NCI-H1092 (cell line): ENCODE measurements around the gene LRRC59.

Experiments used
- DNase-seq: peaks from one replicate; lab custom pipeline; 2025; lab: John Stamatoyannopoulos, UW

The LRRC59 gene

DNA sequence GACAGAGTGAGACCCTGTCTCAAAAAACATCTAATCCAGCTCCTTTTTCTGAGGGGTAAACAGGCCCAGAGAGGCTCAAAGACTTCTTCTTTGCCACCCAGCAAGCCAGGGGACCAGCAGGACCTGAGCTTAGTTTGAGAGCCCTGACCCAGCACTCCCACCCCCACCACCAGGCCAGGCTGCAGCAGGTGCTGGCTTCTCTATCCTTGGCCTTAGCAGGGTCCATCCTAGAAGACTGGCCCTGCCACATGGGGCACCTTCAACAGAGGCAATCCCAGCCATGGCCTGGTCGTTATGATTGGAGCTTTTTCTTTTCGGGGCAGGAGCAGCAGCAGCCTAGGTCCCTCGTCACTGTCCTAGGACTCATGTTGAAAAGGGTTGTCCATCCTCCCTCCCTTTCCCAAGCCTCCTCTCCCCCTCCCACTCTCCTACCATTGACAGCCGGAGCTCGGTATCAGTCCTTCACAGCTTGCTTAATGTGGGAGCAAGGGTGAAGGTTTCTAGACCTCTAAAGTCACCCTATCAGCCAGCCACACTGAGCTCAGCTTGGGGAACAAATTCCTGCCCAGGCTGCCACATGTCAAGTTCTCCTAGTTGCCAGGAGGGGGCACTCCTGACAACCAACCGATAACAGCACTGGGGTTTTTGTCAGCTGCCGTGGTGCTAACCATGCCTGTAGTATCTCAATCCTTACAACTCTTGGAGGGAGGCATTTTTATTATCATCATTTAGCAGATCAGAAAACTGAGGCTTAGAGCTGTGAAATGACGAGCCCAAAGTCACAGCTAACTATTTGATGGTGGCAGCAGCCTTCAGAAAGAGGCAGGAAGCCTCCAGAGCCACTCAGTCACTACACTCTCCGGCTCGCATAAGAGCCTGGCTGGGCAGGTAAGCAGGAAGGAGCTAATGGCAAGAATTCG lies 35.5 kb downstream of the LRRC59 start:
- DNase-seq, result no peak

GRCh38 chr17:50360486-50361115 lies 36.7 kb downstream of the LRRC59 start:
- DNase-seq, result no peak

DNA sequence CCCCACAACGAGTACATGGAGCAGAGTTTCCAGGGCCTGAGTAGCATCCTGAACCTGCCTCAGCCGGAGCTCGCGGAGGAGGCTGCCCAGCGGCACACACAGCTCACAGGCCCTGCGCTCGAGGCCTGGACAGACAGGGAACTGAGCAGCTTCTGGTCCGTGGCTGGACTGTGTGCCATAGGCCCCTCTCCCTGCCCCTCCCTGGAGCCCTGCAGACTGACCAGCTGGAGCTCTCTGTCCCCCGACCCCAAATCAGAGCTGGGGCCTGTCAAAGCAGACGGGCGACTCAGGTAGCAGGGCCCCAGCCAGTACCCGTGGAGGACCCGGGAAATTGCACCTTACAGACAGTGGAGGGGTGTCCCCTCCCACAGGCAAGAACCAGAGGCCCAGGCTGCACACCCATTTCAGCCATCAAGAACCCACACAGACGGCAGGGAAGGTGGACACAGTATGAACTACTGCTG lies 37.3 kb downstream of the LRRC59 start:
- no peak for DNase-seq

DNA sequence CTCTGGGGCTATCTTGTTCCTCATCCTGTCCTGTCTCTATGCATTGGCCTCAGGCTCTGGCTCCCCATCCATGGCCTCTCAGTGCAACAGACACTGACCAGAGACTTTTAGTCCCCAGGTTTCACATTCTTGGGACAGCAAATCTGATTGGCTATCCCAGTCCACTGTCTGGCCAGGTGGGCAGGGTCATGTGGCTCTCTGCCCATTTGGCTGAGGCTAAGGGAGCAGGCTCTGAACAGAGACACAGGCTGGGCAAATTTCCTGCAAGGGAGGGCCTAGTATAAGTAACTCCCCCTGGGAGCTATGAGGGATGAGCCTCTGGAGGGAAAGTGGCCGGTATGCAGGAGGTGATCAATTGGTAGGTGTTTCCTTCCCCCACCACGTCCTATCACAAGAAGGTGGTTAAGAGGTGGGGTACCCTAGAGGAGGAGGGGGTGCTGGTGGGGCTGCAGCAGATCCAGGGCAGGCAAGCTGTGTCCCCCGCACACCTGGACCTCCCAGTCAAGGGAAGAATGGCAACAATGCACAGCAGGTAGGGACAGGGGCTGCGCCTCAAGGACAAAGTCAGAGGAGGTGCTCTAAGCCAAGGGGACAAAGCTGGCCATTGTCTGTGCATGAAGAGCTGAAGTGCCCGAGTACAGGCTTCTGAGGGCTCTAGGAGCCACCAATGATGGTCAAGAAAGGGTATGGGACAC lies 38.2 kb downstream of the LRRC59 start:
- no peak for DNase-seq

GRCh38 chr17:50358177-50358576 lies 39.1 kb downstream of the LRRC59 start:
- DNase-seq, result no peak

- DNase-seq, result no peak
Measured at GRCh38 chr17:50356892-50357510, 40.3 kb downstream of the LRRC59 start.

DNA sequence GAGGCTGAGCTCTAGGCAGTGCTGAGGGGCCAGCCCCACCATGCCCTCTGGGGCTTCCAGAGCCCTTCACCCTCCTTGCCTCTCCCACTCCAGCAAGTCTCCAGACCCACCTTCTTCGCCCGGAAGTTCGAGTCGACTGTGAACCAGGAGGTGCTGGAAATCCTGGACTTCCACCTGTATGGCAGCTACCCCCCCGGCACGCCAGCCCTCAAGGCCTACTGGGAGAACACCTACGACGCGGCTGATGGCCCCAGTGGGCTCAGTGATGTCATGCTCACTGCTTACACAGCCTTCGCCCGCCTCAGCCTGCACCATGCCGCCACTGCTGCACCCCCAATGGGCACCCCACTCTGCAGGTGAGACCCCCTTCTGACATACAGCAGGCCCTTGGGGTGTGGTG lies 40.9 kb downstream of the LRRC59 start:
- DNase-seq, result no peak

DNA sequence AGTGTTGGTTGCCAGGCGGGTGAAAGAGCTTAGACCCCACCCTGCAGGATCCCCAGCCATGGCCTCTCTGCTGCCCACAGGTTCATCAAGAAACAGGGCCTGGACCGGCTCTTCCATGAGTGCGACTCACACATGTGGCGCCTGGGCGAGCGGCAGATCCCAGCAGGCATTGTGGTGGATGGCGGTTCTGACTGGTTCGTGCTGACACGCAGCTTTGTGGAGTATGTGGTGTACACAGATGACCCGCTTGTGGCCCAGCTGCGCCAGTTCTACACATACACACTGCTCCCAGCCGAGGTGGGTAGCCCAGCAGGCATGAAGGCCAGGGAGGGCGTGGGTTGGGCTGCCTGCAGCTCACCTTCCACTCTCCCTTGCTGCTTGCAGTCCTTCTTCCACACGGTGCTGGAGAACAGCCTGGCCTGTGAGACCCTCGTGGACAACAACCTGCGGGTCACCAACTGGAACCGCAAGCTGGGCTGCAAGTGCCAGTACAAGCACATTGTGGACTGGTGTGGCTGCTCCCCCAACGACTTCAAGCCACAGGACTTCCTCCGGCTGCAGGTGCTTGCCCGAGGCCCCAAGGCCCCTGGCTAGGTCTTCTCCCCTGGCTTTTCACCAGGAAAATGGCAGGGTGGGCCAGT lies 41.5 kb downstream of the LRRC59 start:
- no peak for DNase-seq

DNA sequence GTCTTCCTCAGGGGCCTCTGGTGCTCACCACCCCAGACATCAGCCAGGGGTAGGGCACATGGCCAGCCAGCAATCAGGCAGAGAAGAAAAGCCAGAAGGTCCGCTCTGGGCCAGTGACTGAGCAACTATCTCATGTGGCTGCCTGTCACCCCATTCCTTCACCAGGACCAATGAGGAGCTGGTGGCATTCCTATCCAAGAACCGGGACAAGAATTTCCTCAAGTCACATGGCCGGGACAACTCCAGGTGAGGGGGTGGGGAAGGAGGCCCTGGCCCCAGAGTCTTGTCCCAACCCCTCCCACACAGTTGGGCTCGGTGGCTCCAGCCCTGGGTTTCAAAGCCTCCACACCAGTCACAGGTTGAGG lies 42.0 kb downstream of the LRRC59 start:
- no peak for DNase-seq

DNA sequence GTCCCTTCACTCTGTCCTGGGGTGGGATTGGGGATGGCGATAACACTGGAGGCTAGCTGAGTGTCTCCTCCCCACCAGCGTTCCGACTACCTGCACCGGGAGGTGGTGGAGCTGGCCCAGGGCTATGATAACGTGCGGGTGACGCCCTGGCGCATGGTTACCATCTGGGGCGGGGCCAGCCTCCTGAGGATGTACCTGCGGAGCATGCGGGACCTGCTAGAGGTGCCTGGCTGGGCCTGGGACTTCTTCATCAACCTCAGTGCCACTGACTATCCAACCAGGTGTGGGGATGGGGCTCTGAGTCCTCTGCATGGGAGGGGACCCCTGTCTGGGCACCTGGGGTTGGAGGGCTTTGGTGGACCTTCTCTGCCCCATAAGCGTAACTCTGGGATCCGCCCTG lies 42.5 kb downstream of the LRRC59 start:
- no peak for DNase-seq

DNA sequence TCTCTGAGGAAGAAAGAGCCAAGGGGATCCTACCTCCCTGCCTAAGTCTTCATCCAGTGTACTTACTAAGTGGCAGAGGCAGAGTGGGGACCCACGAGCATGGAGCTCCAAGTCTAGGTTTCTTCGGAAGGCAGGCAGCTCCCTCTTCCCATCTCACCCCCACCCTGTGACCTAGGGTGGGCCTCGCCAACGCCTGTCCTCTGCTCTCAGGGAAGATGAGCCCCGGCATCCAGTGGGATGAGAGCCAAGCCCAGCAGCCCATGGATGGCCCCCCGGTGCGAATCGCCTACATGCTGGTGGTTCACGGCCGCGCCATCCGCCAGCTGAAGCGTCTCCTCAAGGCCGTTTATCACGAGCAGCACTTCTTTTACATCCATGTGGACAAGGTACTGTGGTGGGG lies 43.1 kb downstream of the LRRC59 start:
- DNase-seq, result no peak

- no peak for DNase-seq
Measured at GRCh38 chr17:50353600-50354195, 43.6 kb downstream of the LRRC59 start.

- DNase-seq, result no peak
Measured at GRCh38 chr17:50352693-50353599, 44.4 kb downstream of the LRRC59 start.

GRCh38 chr17:50352072-50352692 lies 45.1 kb downstream of the LRRC59 start:
- DNase-seq, result no peak

GRCh38 chr17:50350733-50351132 lies 46.6 kb downstream of the LRRC59 start:
- no peak for DNase-seq

DNA sequence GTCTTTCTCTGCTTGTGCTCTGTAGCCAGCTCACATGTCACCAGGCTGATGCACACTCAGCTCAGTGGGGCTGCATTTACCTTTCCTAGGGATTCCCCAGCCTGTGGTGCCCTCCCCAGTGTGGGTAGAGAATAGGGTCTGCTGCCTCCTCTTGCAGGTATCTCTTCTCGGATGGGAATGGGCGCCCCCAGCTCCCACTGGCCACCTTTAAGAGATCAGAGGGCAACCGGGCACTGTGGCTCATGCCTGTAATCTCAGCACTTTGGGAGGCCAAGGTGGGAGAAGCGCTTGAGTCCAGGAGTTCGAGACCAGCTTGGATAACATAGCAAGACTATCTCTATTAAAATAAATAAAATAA lies 48.1 kb downstream of the LRRC59 start:
- no peak for DNase-seq

- DNase-seq, result no peak
Measured at GRCh38 chr17:50348522-50349242, 48.6 kb downstream of the LRRC59 start.

- no peak for DNase-seq
Measured at GRCh38 chr17:50347894-50348291, 49.4 kb downstream of the LRRC59 start.

DNA sequence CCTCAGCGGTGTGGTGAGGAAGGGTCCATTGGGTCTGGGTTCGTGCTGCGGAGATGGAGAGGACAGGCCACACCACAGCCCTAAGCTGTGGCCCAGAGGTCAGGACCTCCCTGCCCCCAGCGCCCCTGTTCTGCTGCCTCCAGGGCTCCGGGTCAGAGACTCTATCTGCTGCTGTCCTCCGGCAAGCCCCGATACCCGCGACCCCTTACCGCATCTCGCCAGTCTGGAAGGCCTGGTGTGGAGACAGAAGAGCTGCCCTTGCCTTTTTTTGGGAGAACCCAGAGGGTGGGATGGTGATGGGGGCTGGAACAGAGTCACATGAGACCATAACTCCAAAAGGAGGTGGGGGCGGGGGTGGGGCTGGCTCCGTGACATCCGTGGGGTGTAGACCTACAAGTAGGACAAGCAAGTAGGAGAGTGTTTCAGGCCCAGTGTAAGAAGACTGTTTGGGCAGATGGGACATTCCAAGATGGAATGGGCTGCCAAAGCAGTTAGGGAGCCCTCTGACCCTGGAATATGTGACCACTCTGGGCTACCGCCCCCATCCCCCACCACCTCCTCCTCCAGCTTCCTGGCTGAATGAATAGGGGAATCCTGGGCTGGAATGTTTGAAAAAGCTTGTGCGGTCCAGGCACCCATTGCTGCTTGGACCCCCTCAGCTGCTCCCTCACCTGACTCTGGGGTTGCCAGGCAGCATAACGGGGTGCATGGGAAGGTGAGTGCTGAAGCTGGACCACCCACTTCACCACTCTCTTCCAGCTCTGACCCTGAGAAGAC lies 50.0 kb downstream of the LRRC59 start:
- DNase-seq, result no peak
